Activated T-cell treated with anti-CD3 and anti-CD28 coated beads, Interleukin-2, amount 50 U/mL, for 72 hours (primary cell): ENCODE measurements around the gene CLDN18. TPM values are rescaled to one million over a fixed set of nuclear protein-coding genes. Genes with fewer than 3 reads are reported as not detected.

Source experiments
- ATAC-seq, 2 donors: fragments of 150-1000 bp; cut with Tn5 transposase; replicated peaks in 1 of 2; 2 replicates each; pipeline ENCODE4 v1.10.0; 2021; ENCODE audit warnings: moderate library complexity in 2 of 2, mild to moderate bottlenecking in 1 of 2
- DNase-seq, 2 donors: peaks; one replicate each; pipeline ENCODE4 v3.0.0; 2021 to 2022; ENCODE audit warnings: mixed read lengths in 1 of 2
- H3K27ac Mint-ChIP-seq: one replicate; pipeline ENCODE4 v1.8.0; 2022; ENCODE audit warnings: mild to moderate bottlenecking, moderate library complexity, mixed read lengths
- H3K27me3 Mint-ChIP-seq: one replicate; pipeline ENCODE4 v1.8.0; 2022; ENCODE audit warnings: low read depth, mixed read lengths
- H3K36me3 Mint-ChIP-seq, 2 donors: one replicate each; pipeline ENCODE4 v1.8.0; 2022; ENCODE audit warnings: mixed read lengths in 2 of 2, mild to moderate bottlenecking in 1 of 2; ENCODE audit not compliant: insufficient read depth in 2 of 2
- H3K4me1 Mint-ChIP-seq: one replicate; pipeline ENCODE4 v1.8.0; 2022; ENCODE audit warnings: low read depth, mixed read lengths
- H3K4me3 Mint-ChIP-seq, 2 donors: one replicate each; pipeline ENCODE4 v1.8.0; 2022; ENCODE audit warnings: mild to moderate bottlenecking in 2 of 2, mixed read lengths in 2 of 2, moderate library complexity in 2 of 2
- H3K9me3 Mint-ChIP-seq, 2 donors: one replicate each; pipeline ENCODE4 v1.8.0; 2022; ENCODE audit warnings: mixed read lengths in 2 of 2
- total RNA-seq, 2 donors: library from RNA; stranded (reverse); gene quantifications; one replicate each; pipeline ENCODE4 v1.2.3, GENCODE V29; 2022

Gene CLDN18
- total RNA-seq: not detected

GRCh38 chr3:138009476-138010272 is at the start of gene CLDN18:
Gene CLDN18 (plus strand): TSS chr3:138010165. CDS start chr3:138010226, 61 bp downstream.
- H3K9me3 Mint-ChIP-seq: peaks cover 0 to 2% of the 10 kb centered on the region in 2 donors

GRCh38 chr3:137962251-137962650 is 47.7 kb upstream of the CLDN18 start:
- Mint-ChIP-seq H3K27ac (no peak overlapping the region), H3K4me3 (no peak overlapping the region), H3K27me3 (no peaks in the 10 kb centered on the region), H3K36me3 (no peaks in the 10 kb centered on the region), H3K4me1 (no peaks in the 10 kb centered on the region), H3K9me3 (no peaks in the 10 kb centered on the region)
- ATAC-seq: no peak
- no peak for DNase-seq

More at GRCh38 chr3:138009476-138010272, at the start of gene CLDN18:
- Mint-ChIP-seq H3K36me3 (no peaks in the 10 kb centered on the region), H3K4me1 (no peaks in the 10 kb centered on the region), H3K27ac (no peak within 1 kb of the TSS), H3K27me3 (peaks cover 25% of the 10 kb centered on the region), H3K4me3 (no peak within 1 kb of the TSS)
- ATAC-seq: no peak
- no peak for DNase-seq

- H3K27ac Mint-ChIP-seq: no peak overlapping the region
- no peak overlapping the region for H3K4me3 Mint-ChIP-seq
- ATAC-seq (no peak), DNase-seq (no peak)
- no peaks in the 10 kb centered on the region for H3K27me3 Mint-ChIP-seq
- H3K36me3 Mint-ChIP-seq: no peaks in the 10 kb centered on the region
- no peaks in the 10 kb centered on the region for H3K4me1 Mint-ChIP-seq
- H3K9me3 Mint-ChIP-seq: no peaks in the 10 kb centered on the region
Measured at GRCh38 chr3:137963463-137963862, 46.5 kb upstream of the CLDN18 start.

- H3K27me3 Mint-ChIP-seq: peaks cover 17% of the 10 kb centered on the region
- H3K27ac Mint-ChIP-seq: no peak overlapping the region
- no peaks in the 10 kb centered on the region for H3K4me1 Mint-ChIP-seq
- ATAC-seq (peak; percentile 56 to 66), DNase-seq (peak; percentile 63 to 64)
- no peaks in the 10 kb centered on the region for H3K36me3 Mint-ChIP-seq
- no peaks in the 10 kb centered on the region for H3K9me3 Mint-ChIP-seq
- no peak overlapping the region for H3K4me3 Mint-ChIP-seq
Measured at GRCh38 chr3:137970914-137971831, 38.8 kb upstream of the CLDN18 start.

- no peaks in the 10 kb centered on the region for H3K9me3 Mint-ChIP-seq
- DNase-seq (no peak), ATAC-seq (no peak)
- no peaks in the 10 kb centered on the region for H3K36me3 Mint-ChIP-seq
- no peak overlapping the region for H3K4me3 Mint-ChIP-seq
- peaks cover 17% of the 10 kb centered on the region for H3K27me3 Mint-ChIP-seq
- H3K4me1 Mint-ChIP-seq: no peaks in the 10 kb centered on the region
- H3K27ac Mint-ChIP-seq: no peak overlapping the region
Measured at GRCh38 chr3:137972396-137972795, 37.6 kb upstream of the CLDN18 start.

- H3K9me3 Mint-ChIP-seq: no peaks in the 10 kb centered on the region
- no peaks in the 10 kb centered on the region for H3K27me3 Mint-ChIP-seq
- no peak for ATAC-seq
- H3K36me3 Mint-ChIP-seq: no peaks in the 10 kb centered on the region
- no peak for DNase-seq
- H3K27ac Mint-ChIP-seq: no peak overlapping the region
- H3K4me3 Mint-ChIP-seq: no peak overlapping the region
- H3K4me1 Mint-ChIP-seq: no peaks in the 10 kb centered on the region
Measured at GRCh38 chr3:137978328-137978727, 31.6 kb upstream of the CLDN18 start.

GRCh38 chr3:137987723-137988122 is 22.2 kb upstream of the CLDN18 start:
- Mint-ChIP-seq H3K27me3 (peaks cover 6% of the 10 kb centered on the region), H3K27ac (no peak overlapping the region), H3K4me1 (peaks cover 8% of the 10 kb centered on the region), H3K9me3 (peaks cover 0 to 3% of the 10 kb centered on the region in 2 donors), H3K4me3 (no peak overlapping the region), H3K36me3 (no peaks in the 10 kb centered on the region)
- peak; percentile 41 to 59 for ATAC-seq
- DNase-seq: no peak

- Mint-ChIP-seq H3K4me1 (peaks cover 8% of the 10 kb centered on the region), H3K27ac (no peak overlapping the region), H3K9me3 (peaks cover 0 to 3% of the 10 kb centered on the region in 2 donors), H3K4me3 (no peak overlapping the region), H3K27me3 (peaks cover 8% of the 10 kb centered on the region), H3K36me3 (no peaks in the 10 kb centered on the region)
- DNase-seq (peak; percentile 4 to 23), ATAC-seq (peak; percentile 64 to 65)
Measured at GRCh38 chr3:137988152-137988551, 21.8 kb upstream of the CLDN18 start.

GRCh38 chr3:137988982-137989381 is 21.0 kb upstream of the CLDN18 start:
- H3K4me3 Mint-ChIP-seq: no peak overlapping the region
- DNase-seq: peak in 1 of 2 donors; percentile 12
- peaks cover 0 to 2% of the 10 kb centered on the region in 2 donors for H3K9me3 Mint-ChIP-seq
- H3K36me3 Mint-ChIP-seq: no peaks in the 10 kb centered on the region
- H3K27ac Mint-ChIP-seq: no peak overlapping the region
- peak; percentile 76 to 78 for ATAC-seq
- H3K4me1 Mint-ChIP-seq: peaks cover 8% of the 10 kb centered on the region
- H3K27me3 Mint-ChIP-seq: peaks cover 16% of the 10 kb centered on the region

GRCh38 chr3:137990427-137990826 is 19.5 kb upstream of the CLDN18 start:
- no peak for ATAC-seq
- Mint-ChIP-seq H3K36me3 (peaks cover 2 to 5% of the 10 kb centered on the region in 2 donors), H3K27me3 (peaks cover 20% of the 10 kb centered on the region), H3K27ac (no peak overlapping the region), H3K4me1 (peaks cover 8% of the 10 kb centered on the region), H3K4me3 (no peak overlapping the region), H3K9me3 (peaks cover 0 to 2% of the 10 kb centered on the region in 2 donors)
- no peak for DNase-seq

- ATAC-seq (peak in 1 of 2 donors; percentile 24), DNase-seq (no peak)
- Mint-ChIP-seq H3K4me1 (peaks cover 6% of the 10 kb centered on the region), H3K4me3 (no peak overlapping the region), H3K27ac (no peak overlapping the region), H3K9me3 (peaks cover 0 to 5% of the 10 kb centered on the region in 2 donors), H3K36me3 (peaks cover 2 to 5% of the 10 kb centered on the region in 2 donors), H3K27me3 (peaks cover 26% of the 10 kb centered on the region)
Measured at GRCh38 chr3:137992592-137992991, 17.4 kb upstream of the CLDN18 start.

GRCh38 chr3:137998121-137999042 is 11.6 kb upstream of the CLDN18 start:
- no peak for ATAC-seq
- H3K27me3 Mint-ChIP-seq: peaks cover 32% of the 10 kb centered on the region
- no peak for DNase-seq
- no peaks in the 10 kb centered on the region for H3K4me1 Mint-ChIP-seq
- H3K4me3 Mint-ChIP-seq: no peak overlapping the region
- H3K27ac Mint-ChIP-seq: no peak overlapping the region
- peaks cover 0 to 5% of the 10 kb centered on the region in 2 donors for H3K9me3 Mint-ChIP-seq
- peaks cover 2 to 5% of the 10 kb centered on the region in 2 donors for H3K36me3 Mint-ChIP-seq
